ENCODE data around the gene TMEM108. TPM values are rescaled to one million over a fixed set of nuclear protein-coding genes. Genes with fewer than 3 reads are reported as not detected.

TMEM108 gene
- total and polyA plus RNA-seq, 2 of the 4 experiments (the other 2 are of a cell fraction): 0.18 to 2.2 TPM

- TF ChIP-seq, protein P1, sequence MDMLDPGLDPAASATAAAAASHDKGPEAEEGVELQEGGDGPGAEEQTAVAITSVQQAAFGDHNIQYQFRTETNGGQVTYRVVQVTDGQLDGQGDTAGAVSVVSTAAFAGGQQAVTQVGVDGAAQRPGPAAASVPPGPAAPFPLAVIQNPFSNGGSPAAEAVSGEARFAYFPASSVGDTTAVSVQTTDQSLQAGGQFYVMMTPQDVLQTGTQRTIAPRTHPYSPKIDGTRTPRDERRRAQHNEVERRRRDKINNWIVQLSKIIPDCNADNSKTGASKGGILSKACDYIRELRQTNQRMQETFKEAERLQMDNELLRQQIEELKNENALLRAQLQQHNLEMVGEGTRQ (IDR thresholded peaks at IDR 0.05; ENCODE audit: low read depth, low read length): no peak
- TF ChIP-seq BHLHE40 (IDR thresholded peaks at IDR 0.05; ENCODE audit: low read depth, low read length): no peak
These were observed 372.2 kb downstream of the TMEM108 start (continued) for GRCh38 chr3:133410191-133410892.
